CD4-positive, alpha-beta T cell (primary cell): Measurements from ENCODE around the gene LRRC37B. TPM values are rescaled to one million over a fixed set of nuclear protein-coding genes. Genes with fewer than 3 reads are reported as not detected.

Experiments used
- ATAC-seq: fragments of 200-7000 bp; cut with Tn5 transposase; one replicate; pipeline ENCODE4 v1.10.0; 2022; ENCODE audit warnings: mild to moderate bottlenecking; ENCODE audit not compliant: poor library complexity
- CTCF ChIA-PET: fragments of 350-600 bp; sonication (Branson Sonifier 250); formaldehyde crosslinking; loops from one replicate; lab custom pipeline; 2021; ENCODE audit warnings: antibody characterized with exemption, inconsistent platforms; lab: Charles Lee
- POLR2A ChIA-PET: fragments of 350-600 bp; sonication (Branson Sonifier 250); formaldehyde crosslinking; loops from one replicate; lab custom pipeline; 2021; ENCODE audit warnings: antibody characterized with exemption, inconsistent platforms; lab: Charles Lee
- DNase-seq, 14 experiments: peaks; one replicate each; pipeline ENCODE4 v3.0.0-alpha.2; 2013 to 2020; ENCODE audit warnings: mixed read lengths in 2 of 14
- H3K27ac ChIP-seq, 2 donors: one replicate each; pipeline versions ENCODE4 v1.5.1 to v1.7.0; 2013; ENCODE audit warnings: low read length in 2 of 2, low read depth in 1 of 2, mild to moderate bottlenecking in 1 of 2
- H3K27me3 ChIP-seq, 2 experiments: 1 replicate in 1 of 2; 2 replicates in 1 of 2; pipeline versions ENCODE4 v1.6.1 to v1.7.0; 2013; ENCODE audit warnings: low read length in 2 of 2, control low read depth in 1 of 2, mild to moderate bottlenecking in 1 of 2, moderate library complexity in 1 of 2; ENCODE audit not compliant: insufficient read depth in 2 of 2, control insufficient read depth in 1 of 2
- H3K36me3 ChIP-seq: one replicate; pipeline ENCODE4 v1.6.1; 2013; ENCODE audit warnings: low read length, control low read depth; ENCODE audit not compliant: insufficient read depth
- H3K4me1 ChIP-seq: one replicate; pipeline ENCODE4 v1.6.1; 2013; ENCODE audit warnings: low read length, control low read depth; ENCODE audit not compliant: insufficient read depth
- H3K4me3 ChIP-seq: one replicate; pipeline ENCODE4 v1.5.1; 2013; ENCODE audit warnings: mild to moderate bottlenecking, low read length, moderate library complexity
- H3K9me3 ChIP-seq, 2 experiments: 1 replicate in 1 of 2; 2 replicates in 1 of 2; pipeline versions ENCODE4 v1.6.1 to v1.7.0; 2013; ENCODE audit warnings: low read length in 2 of 2, mild to moderate bottlenecking in 2 of 2, control low read depth in 1 of 2, moderate library complexity in 1 of 2; ENCODE audit not compliant: control insufficient read depth in 1 of 2, insufficient read depth in 1 of 2
- H3K27ac Mint-ChIP-seq: one replicate; pipeline ENCODE4 v1.8.0; 2020; ENCODE audit warnings: mixed read lengths
- H3K27me3 Mint-ChIP-seq: one replicate; pipeline ENCODE4 v1.8.0; 2021; ENCODE audit warnings: mixed read lengths
- H3K36me3 Mint-ChIP-seq: one replicate; pipeline ENCODE4 v1.8.0; 2021; ENCODE audit warnings: low read depth, mixed read lengths
- H3K4me1 Mint-ChIP-seq: one replicate; pipeline ENCODE4 v1.8.0; 2021; ENCODE audit warnings: low read depth, mixed read lengths
- H3K4me3 Mint-ChIP-seq: one replicate; pipeline ENCODE4 v1.8.0; 2020; ENCODE audit warnings: mild to moderate bottlenecking, mixed read lengths
- H3K9me3 Mint-ChIP-seq: one replicate; pipeline ENCODE4 v1.8.0; 2020; ENCODE audit warnings: mixed read lengths
- CTCF ChIP-seq: fragments of 200-600 bp; IDR thresholded peaks from one replicate; pipeline ENCODE4 v1.8.0; 2022; ENCODE audit warnings: antibody characterized with exemption, mild to moderate bottlenecking
- intact Hi-C, 2 experiments: fragments of 100-400 bp; cut with DNase I in 1 of 2; cut with micrococcal nuclease in 1 of 2; formaldehyde crosslinking; loops; one replicate each; pipeline versions ENCODE4 v1.15.1 to v1.9.0; 2023 to 2025; cut with DNase I, micrococcal nuclease
- total RNA-seq, 174 experiments: library from RNA in 2 of 174; stranded (reverse) in 2 of 174; gene quantifications; one replicate each; pipeline ENCODE4 v1.2.3 and lab custom pipeline; 2021 to 2026

The LRRC37B gene
- total RNA-seq, 2 experiments from 2014 or later, result 68.8 to 75.2 TPM

- no peaks in the 10 kb centered on the region for H3K27me3 Mint-ChIP-seq
- intact Hi-C loops, result no loop called here
- ChIA-PET CTCF (interaction anchor here (1.0 kb wide), 1 partner anchor 9 kb away, joined by 3 read pairs; the partner anchor contains the start of gene LRRC37B), POLR2A (interaction anchor here (1.2 kb wide), 1 partner anchor 9 kb away, joined by 3 read pairs; the partner anchor contains the start of gene LRRC37B)
- ATAC-seq, result no peak
- no peak for DNase-seq
- Histone ChIP-seq H3K36me3 (peaks cover 29% of the 10 kb centered on the region), H3K27me3 (no peaks in the 10 kb centered on the region), H3K4me3 (no peak overlapping the region), H3K9me3 (no peaks in the 10 kb centered on the region), H3K27ac (no peak overlapping the region), H3K4me1 (peaks cover 20% of the 10 kb centered on the region)
- H3K4me1 Mint-ChIP-seq, result peaks cover 50% of the 10 kb centered on the region
- no peaks in the 10 kb centered on the region for H3K9me3 Mint-ChIP-seq
- peak overlapping the region; percentile 43 for H3K27ac Mint-ChIP-seq
- no peak for TF ChIP-seq CTCF
- H3K4me3 Mint-ChIP-seq, result no peak overlapping the region
- peaks cover 34% of the 10 kb centered on the region for H3K36me3 Mint-ChIP-seq
Observed at GRCh38 chr17:32016231-32016630, 9.0 kb downstream of the LRRC37B start.

- Histone ChIP-seq H3K27me3 (no peaks in the 10 kb centered on the region), H3K27ac (no peak overlapping the region), H3K9me3 (no peaks in the 10 kb centered on the region), H3K36me3 (peaks cover 39% of the 10 kb centered on the region), H3K4me3 (no peak overlapping the region), H3K4me1 (peaks cover 5% of the 10 kb centered on the region)
- ChIA-PET CTCF (interaction anchor here (2.1 kb wide), 1 partner anchor 13 kb away, joined by 8 read pairs; the partner anchor contains the start of gene LRRC37B), POLR2A (no interaction called here)
- no peak overlapping the region for H3K4me3 Mint-ChIP-seq
- no peak for ATAC-seq
- DNase-seq, result no peak
- H3K27me3 Mint-ChIP-seq, result no peaks in the 10 kb centered on the region
- no peaks in the 10 kb centered on the region for H3K9me3 Mint-ChIP-seq
- no peak overlapping the region for H3K27ac Mint-ChIP-seq
- H3K4me1 Mint-ChIP-seq, result peaks cover 31% of the 10 kb centered on the region
- TF ChIP-seq CTCF, result no peak
- intact Hi-C loops, result no loop called here
- H3K36me3 Mint-ChIP-seq, result peaks cover 45% of the 10 kb centered on the region
Observed at GRCh38 chr17:32019228-32019627, 12.0 kb downstream of the LRRC37B start.

GRCh38 chr17:32020943-32021614, 13.9 kb downstream of the LRRC37B start:
- no peaks in the 10 kb centered on the region for H3K27me3 Mint-ChIP-seq
- POLR2A ChIA-PET, result no interaction called here

More at GRCh38 chr17:32020943-32021614, 13.9 kb downstream of the LRRC37B start:
- Mint-ChIP-seq H3K27ac (no peak overlapping the region), H3K4me1 (peaks cover 18% of the 10 kb centered on the region), H3K4me3 (no peak overlapping the region), H3K36me3 (peaks cover 45% of the 10 kb centered on the region), H3K9me3 (no peaks in the 10 kb centered on the region)
- H3K4me3 ChIP-seq, result no peak overlapping the region
- no peak overlapping the region for H3K27ac ChIP-seq
- TF ChIP-seq CTCF, result no peak
- H3K9me3 ChIP-seq, result no peaks in the 10 kb centered on the region
- CTCF ChIA-PET, result no interaction called here
- no peaks in the 10 kb centered on the region for H3K27me3 ChIP-seq
- DNase-seq (no peak), ATAC-seq (no peak)
- no peaks in the 10 kb centered on the region for H3K4me1 ChIP-seq
- peaks cover 39% of the 10 kb centered on the region for H3K36me3 ChIP-seq
- intact Hi-C loops, result no loop called here
